B cell (primary cell): ENCODE results near the gene NOP53.

Experiments
- EZH2 ChIP-seq: IDR thresholded peaks from 2 replicates; pipeline ENCODE4 v1.6.1; 2012; ENCODE audit warnings: borderline replicate concordance, low read depth, mild to moderate bottlenecking, moderate library complexity, low read length; ENCODE audit not compliant: insufficient read depth, poor library complexity, severe bottlenecking
- TF ChIP-seq, protein P1 (sequence below): fragments of 200-600 bp; IDR thresholded peaks from one replicate; pipeline ENCODE4 v1.8.0; 2022; ENCODE audit warnings: antibody characterized with exemption, mild to moderate bottlenecking

DNA sequence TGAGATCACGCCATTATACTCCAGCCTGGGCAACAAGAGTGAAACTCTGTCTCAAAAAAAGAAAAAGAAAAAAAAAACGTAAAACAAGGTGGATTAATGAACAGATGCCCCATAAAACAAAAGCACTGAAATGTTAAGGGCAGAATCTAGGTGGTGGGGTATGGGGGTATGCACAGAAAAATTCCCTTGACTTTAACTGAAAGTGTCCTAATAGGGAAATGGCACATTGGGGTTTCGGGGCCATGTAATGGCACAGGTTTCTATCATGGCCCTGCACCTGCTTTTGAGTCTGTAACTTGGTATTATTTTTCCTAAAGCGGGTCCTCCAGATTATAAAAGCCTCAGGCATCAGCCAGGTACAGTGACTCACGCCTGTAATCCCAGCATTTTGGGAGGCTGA, 16.2 kb downstream of the NOP53 start:
- TF ChIP-seq, protein P1, sequence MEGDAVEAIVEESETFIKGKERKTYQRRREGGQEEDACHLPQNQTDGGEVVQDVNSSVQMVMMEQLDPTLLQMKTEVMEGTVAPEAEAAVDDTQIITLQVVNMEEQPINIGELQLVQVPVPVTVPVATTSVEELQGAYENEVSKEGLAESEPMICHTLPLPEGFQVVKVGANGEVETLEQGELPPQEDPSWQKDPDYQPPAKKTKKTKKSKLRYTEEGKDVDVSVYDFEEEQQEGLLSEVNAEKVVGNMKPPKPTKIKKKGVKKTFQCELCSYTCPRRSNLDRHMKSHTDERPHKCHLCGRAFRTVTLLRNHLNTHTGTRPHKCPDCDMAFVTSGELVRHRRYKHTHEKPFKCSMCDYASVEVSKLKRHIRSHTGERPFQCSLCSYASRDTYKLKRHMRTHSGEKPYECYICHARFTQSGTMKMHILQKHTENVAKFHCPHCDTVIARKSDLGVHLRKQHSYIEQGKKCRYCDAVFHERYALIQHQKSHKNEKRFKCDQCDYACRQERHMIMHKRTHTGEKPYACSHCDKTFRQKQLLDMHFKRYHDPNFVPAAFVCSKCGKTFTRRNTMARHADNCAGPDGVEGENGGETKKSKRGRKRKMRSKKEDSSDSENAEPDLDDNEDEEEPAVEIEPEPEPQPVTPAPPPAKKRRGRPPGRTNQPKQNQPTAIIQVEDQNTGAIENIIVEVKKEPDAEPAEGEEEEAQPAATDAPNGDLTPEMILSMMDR, result no peak
- TF ChIP-seq EZH2, result no peak
